ENCODE results near the gene YIF1B.
A peak's percentile ranks its signal among the peaks of the same experiment; 100 is the strongest.

Gene YIF1B

GRCh38 chr19:38333245-38333644 is 17.5 kb upstream of the YIF1B start:
- DNase-seq (ENCODE audit: low spot score), result no peak

GRCh38 chr19:38331728-38332127 is 16.0 kb upstream of the YIF1B start:
- no peak for DNase-seq (ENCODE audit: low spot score)

GRCh38 chr19:38329651-38330050 is 13.9 kb upstream of the YIF1B start:
- DNase-seq (ENCODE audit: low spot score), result no peak

- no peak for DNase-seq (ENCODE audit: low spot score)
These were observed 10.8 kb upstream of the YIF1B start for GRCh38 chr19:38326591-38326990.

GRCh38 chr19:38324431-38324830 is 8.7 kb upstream of the YIF1B start:
- no peak for DNase-seq (ENCODE audit: low spot score)

GRCh38 chr19:38323291-38323690 is 7.5 kb upstream of the YIF1B start:
- no peak for DNase-seq (ENCODE audit: low spot score)

GRCh38 chr19:38321646-38322196 is 6.0 kb upstream of the YIF1B start:
- no peak for DNase-seq (ENCODE audit: low spot score)

GRCh38 chr19:38320969-38321339 is 5.2 kb upstream of the YIF1B start:
- DNase-seq (ENCODE audit: low spot score), result no peak

GRCh38 chr19:38319421-38320258 is 3.9 kb upstream of the YIF1B start, which contains the start of gene KCNK6:
KCNK6 (plus strand) TSS chr19:38319845; CDS start chr19:38319951, 106 bp downstream.
- DNase-seq (ENCODE audit: low spot score), result peak; percentile 74

GRCh38 chr19:38318660-38319059 is 2.9 kb upstream of the YIF1B start:
- no peak for DNase-seq (ENCODE audit: low spot score)

GRCh38 chr19:38317104-38317612 is 1.4 kb upstream of the YIF1B start:
- DNase-seq (ENCODE audit: low spot score), result no peak

- DNase-seq (ENCODE audit: low spot score), result no peak
These were observed 825 bp upstream of the YIF1B start for GRCh38 chr19:38316477-38317067.

- DNase-seq (ENCODE audit: low spot score), result no peak
These were observed 4.8 kb downstream of the YIF1B start for GRCh38 chr19:38310986-38311385.

GRCh38 chr19:38310279-38310670 is 5.5 kb downstream of the YIF1B start:
- DNase-seq (ENCODE audit: low spot score), result no peak

- DNase-seq (ENCODE audit: low spot score), result no peak
These were observed 6.0 kb downstream of the YIF1B start for GRCh38 chr19:38309615-38310278.

GRCh38 chr19:38308926-38309614 is 6.7 kb downstream of the YIF1B start:
- DNase-seq (ENCODE audit: low spot score), result no peak

GRCh38 chr19:38308006-38308766 is 7.6 kb downstream of the YIF1B start:
- DNase-seq (ENCODE audit: low spot score), result no peak

GRCh38 chr19:38307597-38307996 is 8.2 kb downstream of the YIF1B start:
- no peak for DNase-seq (ENCODE audit: low spot score)

GRCh38 chr19:38307076-38307475 is 8.7 kb downstream of the YIF1B start:
- no peak for DNase-seq (ENCODE audit: low spot score)

- DNase-seq (ENCODE audit: low spot score), result no peak
These were observed 9.5 kb downstream of the YIF1B start for GRCh38 chr19:38306236-38306635.

GRCh38 chr19:38304866-38305429 is 10.8 kb downstream of the YIF1B start:
- DNase-seq (ENCODE audit: low spot score), result peak; percentile 94

Measured in LoVo (cell line).